Measurements from ENCODE around the gene RAPH1. TPM values are rescaled to one million over a fixed set of nuclear protein-coding genes. Genes with fewer than 3 reads are reported as not detected.
"Not testable (repeated sequence)": the region's sequence is repeated elsewhere in the genome, so short reads cannot be mapped to it uniquely, and the experiment has no call there.

RAPH1 gene
- total RNA-seq, 1 experiment from 2014 or later = 5.5 TPM

GRCh38 chr2:203451011-203451410 lies 84.1 kb downstream of the RAPH1 start:
- in situ Hi-C loops (cut with HindIII; ENCODE audit: low pct_unique_long_range_greater_than_20kb, low sequenced_read_pairs) = no loop called here
- DNase-seq (ENCODE audit: low read depth, low spot score) = no peak

DNA sequence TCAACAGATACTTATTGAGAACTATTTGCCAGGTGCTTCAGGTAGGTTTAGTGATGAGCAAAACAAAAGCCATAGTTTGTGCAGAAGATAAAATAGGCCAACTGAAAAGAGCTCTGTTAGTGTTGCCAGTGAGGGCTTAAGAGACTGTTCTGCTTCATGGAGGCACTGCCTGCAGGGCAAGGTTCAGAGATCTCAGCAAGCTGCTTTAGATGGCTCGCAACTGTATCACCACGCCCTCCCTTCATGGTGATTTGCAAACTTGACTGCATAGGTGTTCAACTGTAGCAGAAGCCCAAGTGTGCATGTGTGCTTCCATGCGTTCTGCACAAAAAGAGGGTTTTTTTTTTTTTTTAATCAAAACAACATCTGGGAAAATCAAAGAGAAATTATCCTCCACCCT lies 84.5 kb downstream of the RAPH1 start:
- in situ Hi-C loops (cut with HindIII; ENCODE audit: low pct_unique_long_range_greater_than_20kb, low sequenced_read_pairs) = no loop called here
- no peak for DNase-seq (ENCODE audit: low read depth, low spot score)

DNA sequence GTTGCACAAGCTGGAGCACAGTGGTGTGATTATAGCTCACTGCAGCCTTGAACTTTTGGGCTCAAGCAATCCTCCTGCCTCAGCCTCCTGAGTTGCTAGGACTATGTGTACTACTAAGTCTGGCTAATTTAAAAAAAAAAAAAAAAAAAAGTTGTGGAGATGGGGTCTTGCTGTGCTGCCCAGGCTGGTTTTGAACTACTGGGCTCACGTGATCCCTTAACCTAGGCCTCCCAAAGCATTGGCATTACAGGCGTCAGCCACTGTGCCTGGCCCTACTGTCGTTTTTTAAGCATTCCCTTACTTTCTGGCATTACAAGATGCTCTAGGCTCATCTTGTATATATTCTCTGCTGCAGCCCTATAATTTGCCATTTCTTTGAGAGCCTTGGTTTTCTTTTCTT lies 88.3 kb downstream of the RAPH1 start:
- in situ Hi-C loops (cut with HindIII; ENCODE audit: low pct_unique_long_range_greater_than_20kb, low sequenced_read_pairs) = no loop called here
- no peak for DNase-seq (ENCODE audit: low read depth, low spot score)

- in situ Hi-C loops (cut with HindIII; ENCODE audit: low pct_unique_long_range_greater_than_20kb, low sequenced_read_pairs) = no loop called here
- DNase-seq (ENCODE audit: low read depth, low spot score) = no peak
These were observed 89.0 kb downstream of the RAPH1 start for GRCh38 chr2:203446071-203446481.

- in situ Hi-C loops (cut with HindIII; ENCODE audit: low pct_unique_long_range_greater_than_20kb, low sequenced_read_pairs) = no loop called here
These were observed 90.4 kb downstream of the RAPH1 start for GRCh38 chr2:203444738-203445137.

DNA sequence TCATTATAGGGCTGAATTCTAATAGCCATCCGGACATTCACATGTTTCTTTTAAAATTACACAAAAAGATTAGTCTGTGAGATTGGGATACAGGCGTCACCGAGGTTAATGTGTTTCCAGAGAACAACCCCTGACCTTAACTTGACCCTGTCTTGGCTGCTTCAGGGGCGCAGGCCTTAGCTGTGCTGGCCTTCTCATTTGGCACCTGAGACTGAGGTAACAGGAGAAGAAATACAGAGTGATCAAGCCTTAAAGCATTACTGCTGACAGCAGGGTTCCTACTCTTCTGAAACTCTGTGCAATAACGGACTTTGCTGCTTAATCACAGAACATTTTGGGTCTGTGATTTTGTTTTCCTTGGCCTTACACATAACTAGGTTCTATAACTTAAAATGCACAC lies 92.6 kb downstream of the RAPH1 start:
- in situ Hi-C loops (cut with HindIII; ENCODE audit: low pct_unique_long_range_greater_than_20kb, low sequenced_read_pairs) = no loop called here
- DNase-seq (ENCODE audit: low read depth, low spot score) = no peak

More at GRCh38 chr2:203444738-203445137, 90.4 kb downstream of the RAPH1 start:
- no peak for DNase-seq (ENCODE audit: low read depth, low spot score)

GRCh38 chr2:203441463-203441862 lies 93.6 kb downstream of the RAPH1 start:
- no peak for DNase-seq (ENCODE audit: low read depth, low spot score)
- in situ Hi-C loops (cut with HindIII; ENCODE audit: low pct_unique_long_range_greater_than_20kb, low sequenced_read_pairs) = no loop called here

- DNase-seq (ENCODE audit: low read depth, low spot score) = no peak
- in situ Hi-C loops (cut with HindIII; ENCODE audit: low pct_unique_long_range_greater_than_20kb, low sequenced_read_pairs) = no loop called here
These were observed 94.4 kb downstream of the RAPH1 start for GRCh38 chr2:203440671-203441070.

- DNase-seq (ENCODE audit: low read depth, low spot score) = no peak
- in situ Hi-C loops (cut with HindIII; ENCODE audit: low pct_unique_long_range_greater_than_20kb, low sequenced_read_pairs) = no loop called here
These were observed 96.6 kb downstream of the RAPH1 start for GRCh38 chr2:203438528-203438927.

DNA sequence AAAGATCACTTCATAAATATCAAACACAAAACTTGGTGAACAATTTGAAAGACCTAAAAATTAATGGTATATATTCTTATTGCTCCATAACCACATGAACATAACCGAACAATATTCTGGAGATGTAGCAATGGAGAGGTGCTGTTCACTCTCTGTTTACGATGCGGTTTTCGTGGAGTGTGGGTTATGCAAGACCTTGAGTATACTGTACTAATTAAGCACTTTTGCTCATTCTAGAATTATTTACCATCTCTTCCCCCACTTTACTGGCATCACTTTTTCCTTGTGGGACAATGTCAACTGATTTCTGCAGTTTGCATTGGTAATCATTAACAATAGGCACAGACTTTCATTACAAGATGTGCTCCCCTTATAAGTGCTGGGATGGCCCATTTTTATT lies 97.6 kb downstream of the RAPH1 start:
- no peak for DNase-seq (ENCODE audit: low read depth, low spot score)
- in situ Hi-C loops (cut with HindIII; ENCODE audit: low pct_unique_long_range_greater_than_20kb, low sequenced_read_pairs) = no loop called here

GRCh38 chr2:203436496-203436895 lies 98.6 kb downstream of the RAPH1 start:
- DNase-seq (ENCODE audit: low read depth, low spot score) = no peak
- in situ Hi-C loops (cut with HindIII; ENCODE audit: low pct_unique_long_range_greater_than_20kb, low sequenced_read_pairs) = no loop called here

- in situ Hi-C loops (cut with HindIII; ENCODE audit: low pct_unique_long_range_greater_than_20kb, low sequenced_read_pairs) = no loop called here
These were observed 102.3 kb downstream of the RAPH1 start for GRCh38 chr2:203432811-203433210.

DNA sequence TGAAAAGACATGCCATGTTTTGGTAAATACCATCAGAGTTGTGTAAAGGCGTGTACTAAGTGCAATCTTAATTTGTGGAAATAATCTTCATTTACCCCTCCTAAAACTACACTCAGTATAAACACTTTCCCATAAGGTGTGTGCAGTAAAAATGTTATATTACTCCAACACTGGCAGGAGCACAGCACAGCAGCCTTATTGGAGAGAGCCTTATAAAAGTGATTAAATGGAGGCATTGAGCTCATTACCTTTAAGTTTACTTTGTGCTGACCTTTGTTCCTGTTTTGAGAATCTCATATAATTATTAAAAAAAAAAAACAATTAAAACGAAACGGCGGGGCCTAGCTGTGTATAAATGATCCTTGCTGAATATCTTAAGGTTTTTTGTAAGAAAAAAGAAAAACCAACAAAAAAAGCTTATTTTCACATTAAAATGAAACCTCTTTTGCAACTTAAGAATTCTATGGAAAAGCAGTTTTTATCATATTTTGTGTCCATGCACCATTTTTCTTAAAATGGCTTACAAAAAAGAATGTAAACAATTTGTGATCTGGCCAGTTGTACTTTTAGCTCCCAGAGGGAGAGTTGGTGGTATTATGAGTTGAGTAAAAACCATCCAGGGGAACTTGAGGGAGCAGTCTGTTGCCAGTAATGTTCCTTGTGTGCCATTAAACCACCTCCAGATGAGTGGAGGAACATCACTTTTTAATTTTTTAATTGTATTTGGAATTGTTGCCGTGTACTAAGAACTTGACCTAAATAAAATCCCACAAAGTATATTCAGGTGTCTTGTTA lies 103.5 kb downstream of the RAPH1 start:
- in situ Hi-C loops (cut with HindIII; ENCODE audit: low pct_unique_long_range_greater_than_20kb, low sequenced_read_pairs) = no loop called here
- no peak for DNase-seq (ENCODE audit: low read depth, low spot score)

More at GRCh38 chr2:203432811-203433210, 102.3 kb downstream of the RAPH1 start:
- DNase-seq (ENCODE audit: low read depth, low spot score) = no peak

GRCh38 chr2:203429643-203430042 lies 105.5 kb downstream of the RAPH1 start:
- DNase-seq (ENCODE audit: low read depth, low spot score); in situ Hi-C loops (cut with HindIII; ENCODE audit: low pct_unique_long_range_greater_than_20kb, low sequenced_read_pairs): not testable (repeated sequence)

- DNase-seq (ENCODE audit: low read depth, low spot score) = peak; percentile 96
- in situ Hi-C loops (cut with HindIII; ENCODE audit: low pct_unique_long_range_greater_than_20kb, low sequenced_read_pairs) = no loop called here
These were observed 108.0 kb downstream of the RAPH1 start for GRCh38 chr2:203427061-203427460.

GRCh38 chr2:203418271-203418670 lies 116.8 kb downstream of the RAPH1 start:
- in situ Hi-C loops (cut with HindIII; ENCODE audit: low pct_unique_long_range_greater_than_20kb, low sequenced_read_pairs) = no loop called here
- no peak for DNase-seq (ENCODE audit: low read depth, low spot score)

DNA sequence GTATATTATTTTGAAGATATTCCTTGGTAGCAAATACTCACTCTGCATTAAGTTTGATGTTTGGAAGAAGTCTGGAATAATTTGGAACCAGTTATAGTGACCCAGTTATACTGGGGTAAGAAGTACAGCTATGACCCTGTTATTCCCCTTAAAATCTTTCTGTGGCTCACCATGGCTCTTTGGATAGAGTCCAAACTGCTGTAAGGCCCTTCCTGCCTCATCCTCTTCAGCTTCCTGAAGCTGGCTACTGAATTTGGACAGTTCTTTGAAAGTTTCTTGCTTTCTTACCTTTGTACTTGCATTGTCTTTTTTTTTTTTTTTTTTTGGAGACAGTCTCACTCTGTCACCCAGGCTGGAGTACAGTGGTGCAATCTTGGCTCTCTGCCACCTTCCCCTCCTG lies 121.3 kb downstream of the RAPH1 start:
- DNase-seq (ENCODE audit: low read depth, low spot score) = no peak
- in situ Hi-C loops (cut with HindIII; ENCODE audit: low pct_unique_long_range_greater_than_20kb, low sequenced_read_pairs) = no loop called here

GRCh38 chr2:203412546-203413331 lies 122.4 kb downstream of the RAPH1 start:
- DNase-seq (ENCODE audit: low read depth, low spot score) = no peak
- in situ Hi-C loops (cut with HindIII; ENCODE audit: low pct_unique_long_range_greater_than_20kb, low sequenced_read_pairs) = no loop called here

DNA sequence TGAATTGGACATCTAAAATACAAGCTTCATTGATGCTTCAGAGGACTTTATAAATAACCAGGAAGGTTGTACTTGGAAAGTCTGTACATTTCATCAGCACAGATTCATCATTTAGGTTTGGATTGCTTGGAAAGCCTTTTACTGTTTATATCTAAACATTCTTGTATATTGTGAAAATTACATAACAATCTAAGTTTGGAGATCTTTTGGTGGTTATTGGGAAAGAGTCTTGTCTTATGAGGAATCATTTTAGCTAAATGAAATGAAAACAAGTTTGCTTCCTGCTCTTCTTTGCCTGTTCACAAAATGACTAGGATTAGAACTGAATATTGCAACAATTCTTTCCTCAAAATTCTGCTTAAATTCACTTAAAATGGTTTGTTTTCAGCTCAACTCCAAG lies 127.6 kb downstream of the RAPH1 start:
- no peak for DNase-seq (ENCODE audit: low read depth, low spot score)
- in situ Hi-C loops (cut with HindIII; ENCODE audit: low pct_unique_long_range_greater_than_20kb, low sequenced_read_pairs) = no loop called here

All from SK-MEL-5 (cell line).